Activated T-helper 1 cell treated with anti-CD3 and anti-CD28 coated beads, Interleukin-2, amount 50 U/mL, for 16 hours (primary cell): ENCODE measurements around the gene TRAPPC10.
"Not testable (repeated sequence)": the region's sequence is repeated elsewhere in the genome, so short reads cannot be mapped to it uniquely, and the experiment has no call there.

Source experiments
- DNase-seq, 2 donors: peaks; one replicate each; pipeline ENCODE4 v3.0.0-alpha.2; 2020; ENCODE audit warnings: low read depth in 1 of 2, low spot score in 1 of 2

Gene TRAPPC10

GRCh38 chr21:44086636-44087425 is 74.7 kb downstream of the TRAPPC10 start:
- DNase-seq: no peak

- DNase-seq: no peak
These were observed 75.6 kb downstream of the TRAPPC10 start for GRCh38 chr21:44087426-44088400.

GRCh38 chr21:44088401-44088780 is 76.3 kb downstream of the TRAPPC10 start:
- DNase-seq: no peak

- no peak for DNase-seq
These were observed 77.1 kb downstream of the TRAPPC10 start for GRCh38 chr21:44089001-44089911.

GRCh38 chr21:44090325-44090724 is 78.2 kb downstream of the TRAPPC10 start:
- DNase-seq: no peak

GRCh38 chr21:44092211-44092610 is 80.1 kb downstream of the TRAPPC10 start:
- no peak for DNase-seq

- no peak for DNase-seq
These were observed 81.7 kb downstream of the TRAPPC10 start for GRCh38 chr21:44093761-44094160.

- no peak for DNase-seq
These were observed 82.7 kb downstream of the TRAPPC10 start for GRCh38 chr21:44094832-44095231.

GRCh38 chr21:44098507-44098906 is 86.4 kb downstream of the TRAPPC10 start:
- not testable (repeated sequence) for DNase-seq

GRCh38 chr21:44098964-44099363 is 86.9 kb downstream of the TRAPPC10 start:
- not testable (repeated sequence) for DNase-seq

GRCh38 chr21:44107026-44107501 is 95.0 kb downstream of the TRAPPC10 start, which contains the start of gene PWP2:
TSS of gene PWP2 (plus strand) at chr21:44107399. CDS start at chr21:44107417, 18 bp downstream.
- DNase-seq: peak in 1 of 2 donors; percentile 66

- DNase-seq: not testable (repeated sequence)
These were observed 95.5 kb downstream of the TRAPPC10 start for GRCh38 chr21:44107589-44107988.

- DNase-seq: not testable (repeated sequence)
These were observed 101.7 kb downstream of the TRAPPC10 start for GRCh38 chr21:44113702-44114371.

GRCh38 chr21:44122131-44122530 is 110.0 kb downstream of the TRAPPC10 start:
- not testable (repeated sequence) for DNase-seq

GRCh38 chr21:44127827-44128226 is 115.7 kb downstream of the TRAPPC10 start:
- DNase-seq: not testable (repeated sequence)

GRCh38 chr21:44133715-44134057 is 121.6 kb downstream of the TRAPPC10 start:
- DNase-seq: not testable (repeated sequence)

GRCh38 chr21:44134732-44135131 is 122.6 kb downstream of the TRAPPC10 start:
- DNase-seq: not testable (repeated sequence)

GRCh38 chr21:44138039-44138438 is 125.9 kb downstream of the TRAPPC10 start:
- DNase-seq: peak in 1 of 2 donors; percentile 30

- DNase-seq: not testable (repeated sequence)
These were observed 127.9 kb downstream of the TRAPPC10 start for GRCh38 chr21:44139787-44140551.
